NCI-H1930 (cell line): Measurements from ENCODE around the gene PLEKHA8.
A peak's percentile ranks its signal among the peaks of the same experiment; 100 is the strongest.
"Not testable (repeated sequence)": the region's sequence is repeated elsewhere in the genome, so short reads cannot be mapped to it uniquely, and the experiment has no call there.

ENCODE experiments used
- DNase-seq, 2 experiments: peaks; one replicate each; lab custom pipeline; 2025; lab: John Stamatoyannopoulos, UW

The PLEKHA8 gene

DNA sequence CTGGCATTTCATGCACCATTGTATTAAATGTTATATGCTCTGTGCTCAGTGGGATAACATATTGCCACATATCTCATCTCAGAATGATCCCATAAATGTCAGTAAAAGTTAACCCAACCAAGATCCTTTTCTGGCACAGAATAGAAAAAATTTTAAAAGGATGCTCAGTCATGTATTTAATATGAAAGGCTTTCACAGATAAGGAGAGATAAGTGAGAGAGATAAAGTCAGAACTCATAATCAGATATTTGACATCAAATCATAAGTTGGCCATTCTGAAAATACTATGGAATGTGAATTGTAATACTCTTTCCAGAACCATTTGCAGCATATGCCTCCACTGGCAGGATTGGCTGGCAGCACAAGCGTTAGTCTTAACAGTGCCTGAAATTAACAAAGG lies 38.5 kb downstream of the PLEKHA8 start:
- no peak for DNase-seq

DNA sequence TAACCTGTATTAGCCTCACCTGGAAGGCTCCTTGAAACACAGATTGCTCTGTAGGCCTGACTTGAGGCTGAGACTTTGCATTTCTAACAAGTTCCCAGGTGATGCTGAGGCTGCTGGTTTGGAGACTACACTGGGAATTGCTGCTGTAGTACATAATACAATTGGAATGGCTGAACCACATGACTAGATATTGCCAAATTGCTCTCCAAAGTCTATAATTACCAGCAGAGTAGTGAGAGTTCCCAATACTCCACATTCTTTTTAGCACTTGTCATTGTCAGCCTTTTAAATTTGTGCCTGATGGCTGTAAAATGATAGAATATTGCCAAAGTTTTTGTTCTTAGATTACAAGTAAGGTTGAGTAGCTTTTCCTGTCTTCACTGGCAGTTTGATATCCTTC lies 39.9 kb downstream of the PLEKHA8 start:
- DNase-seq, result no peak

DNA sequence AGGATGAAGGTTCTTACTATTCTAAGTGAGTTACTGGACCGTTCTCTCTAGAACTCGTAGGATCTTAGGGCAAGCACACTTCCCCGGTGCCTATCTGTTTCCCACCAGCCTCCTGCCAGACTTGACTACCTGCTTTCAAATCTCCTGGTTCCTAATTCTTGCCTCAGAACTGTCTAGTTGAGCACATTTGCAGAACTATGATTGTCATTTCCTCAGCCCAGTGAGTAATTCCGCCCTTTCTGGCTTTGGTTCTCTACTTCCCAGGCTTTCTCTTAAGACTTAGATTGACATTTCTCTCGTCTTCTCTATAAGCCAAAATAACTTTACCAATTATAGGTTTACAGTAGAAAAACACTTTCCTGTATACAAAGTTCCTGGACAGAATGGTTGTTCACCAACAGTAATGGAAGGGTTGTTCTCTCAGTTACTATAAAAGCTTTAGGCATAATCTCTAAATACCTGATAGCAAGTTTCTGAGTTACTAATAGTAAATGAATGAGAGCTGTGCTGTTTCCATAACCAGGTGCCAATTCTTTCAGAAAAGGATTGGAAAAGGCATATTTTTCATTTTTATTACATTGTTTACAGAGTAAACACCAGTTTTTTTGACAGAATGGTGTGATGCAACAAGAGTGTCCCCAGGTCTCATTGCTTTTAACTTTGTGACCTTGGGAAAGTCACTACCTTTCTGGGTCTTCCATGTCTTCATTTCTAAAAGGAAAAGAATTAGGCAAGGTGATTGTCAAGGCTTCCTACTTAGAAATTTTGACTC lies 41.1 kb downstream of the PLEKHA8 start:
- DNase-seq, result no peak

DNA sequence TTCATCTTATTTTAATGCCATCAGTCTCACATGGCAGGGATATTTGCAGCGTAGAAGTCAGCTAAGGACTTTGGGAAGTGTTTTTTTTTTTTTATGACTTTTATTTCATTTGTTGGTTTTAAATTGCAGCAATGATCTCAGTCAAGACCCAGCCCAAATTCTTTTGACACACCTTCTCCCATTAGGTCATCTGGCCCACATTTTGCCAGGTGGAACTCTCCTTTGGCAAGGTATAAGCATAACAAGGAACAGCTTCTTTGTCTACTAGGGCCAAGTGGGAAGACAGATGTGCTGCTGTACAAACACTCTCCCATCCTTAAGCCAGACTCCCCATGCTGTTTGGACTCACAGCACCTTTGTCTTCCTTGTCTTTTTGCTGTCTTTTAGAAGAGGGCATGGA lies 41.8 kb downstream of the PLEKHA8 start:
- DNase-seq, result no peak

DNA sequence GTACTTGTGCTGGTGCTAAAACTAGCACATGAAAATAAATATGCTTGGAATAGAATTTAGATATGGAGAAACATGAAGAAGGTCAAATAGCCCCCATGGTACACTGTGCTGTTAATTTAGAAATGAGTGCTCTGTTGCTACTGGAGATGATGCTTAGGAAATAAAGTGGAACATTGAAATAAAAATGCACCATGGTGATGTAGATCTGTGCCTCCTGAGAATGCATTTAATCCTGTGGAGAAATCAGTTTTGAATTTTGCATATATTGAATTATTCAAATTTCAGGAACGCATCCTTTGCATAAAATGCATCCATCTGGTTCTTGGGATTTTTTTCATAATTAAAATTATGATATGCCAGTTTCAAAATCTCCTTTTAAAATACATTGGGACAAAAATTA lies 44.5 kb downstream of the PLEKHA8 start:
- no peak for DNase-seq

DNA sequence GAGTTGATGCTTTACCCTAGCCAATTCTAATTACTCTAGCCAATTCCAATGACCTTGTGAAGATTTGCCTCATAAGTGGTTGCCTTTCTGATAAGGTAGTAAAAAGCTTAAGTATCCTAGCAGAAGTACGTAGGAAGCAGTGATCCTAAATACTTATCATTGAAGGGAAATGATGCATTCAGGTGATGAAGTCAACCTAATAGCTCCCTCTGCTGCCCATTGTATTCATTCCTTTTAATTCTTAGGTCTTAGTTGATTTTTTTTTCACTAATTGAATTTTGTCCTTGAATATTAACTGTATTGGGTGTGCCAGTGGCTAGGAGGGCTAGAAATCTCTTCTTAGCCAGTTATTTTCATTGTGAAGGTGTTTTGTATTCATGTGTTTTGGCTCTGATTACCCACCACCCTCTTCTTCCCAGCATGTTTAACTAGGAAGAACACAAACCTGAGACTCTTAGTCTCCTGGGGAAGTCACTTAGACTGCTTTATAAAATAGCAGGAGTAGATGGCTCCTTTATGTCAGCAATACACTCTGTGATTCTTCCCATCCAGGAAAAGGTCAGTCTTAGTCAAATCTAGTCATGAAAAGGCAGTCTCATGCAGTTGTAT lies 46.3 kb downstream of the PLEKHA8 start:
- DNase-seq, result peak in 1 of 2 experiments; percentile 19

DNA sequence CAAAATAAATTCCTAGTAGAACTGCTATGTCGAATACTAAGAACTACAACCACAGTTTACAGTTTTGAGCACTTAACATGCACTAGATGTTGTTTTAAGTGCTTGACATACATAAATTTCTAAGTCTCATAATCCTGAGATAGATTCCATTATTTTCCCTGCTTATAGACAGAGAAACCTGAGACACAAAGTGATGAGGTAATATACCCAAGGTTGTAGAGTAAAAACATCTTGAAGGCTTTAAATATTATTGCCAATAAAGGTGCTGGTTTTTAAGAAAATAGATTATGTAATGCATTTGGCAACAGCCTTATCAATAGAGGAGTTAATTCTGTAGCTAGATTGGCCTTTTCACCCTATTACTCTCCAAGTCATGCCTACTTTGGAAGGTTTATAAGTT lies 48.2 kb downstream of the PLEKHA8 start:
- DNase-seq, result no peak

DNA sequence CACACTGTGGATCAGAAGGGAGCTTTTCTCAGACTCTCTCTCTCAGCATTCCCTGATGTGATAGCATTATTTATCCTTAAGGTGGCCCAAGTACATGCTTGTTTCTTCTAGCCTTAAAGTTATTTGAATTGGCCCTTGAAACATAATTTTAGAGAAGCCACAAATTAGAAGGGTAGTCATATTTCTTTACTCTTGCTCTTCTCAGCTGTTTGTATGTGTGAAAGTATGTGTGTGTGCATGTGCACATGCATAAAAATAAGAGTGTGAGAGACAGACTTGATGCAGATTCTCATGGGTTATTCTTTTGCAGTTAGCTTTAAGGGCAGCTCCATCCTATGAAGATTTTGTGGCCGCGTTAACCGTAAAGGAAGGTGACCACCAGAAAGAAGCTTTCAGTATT lies 50.1 kb downstream of the PLEKHA8 start:
- DNase-seq, result no peak

DNA sequence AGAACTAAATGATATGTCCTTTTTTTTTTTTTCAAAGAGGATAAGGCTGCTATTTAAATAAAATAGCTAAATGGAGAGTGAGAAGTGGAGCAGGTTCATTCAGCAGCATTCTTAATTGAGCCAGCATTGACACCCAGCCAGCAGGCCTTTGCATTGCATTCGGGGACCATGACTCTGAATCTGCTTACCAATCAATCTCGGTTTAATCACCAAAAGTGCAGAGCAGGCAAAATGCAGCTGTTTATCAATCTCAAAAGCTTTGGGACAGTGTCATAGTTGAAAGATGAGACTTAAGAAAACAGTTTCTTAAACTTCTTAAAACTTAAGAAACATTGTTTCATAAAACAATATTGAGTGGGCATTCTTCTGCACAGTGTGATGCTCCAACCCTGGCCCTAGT lies 51.7 kb downstream of the PLEKHA8 start:
- no peak for DNase-seq

DNA sequence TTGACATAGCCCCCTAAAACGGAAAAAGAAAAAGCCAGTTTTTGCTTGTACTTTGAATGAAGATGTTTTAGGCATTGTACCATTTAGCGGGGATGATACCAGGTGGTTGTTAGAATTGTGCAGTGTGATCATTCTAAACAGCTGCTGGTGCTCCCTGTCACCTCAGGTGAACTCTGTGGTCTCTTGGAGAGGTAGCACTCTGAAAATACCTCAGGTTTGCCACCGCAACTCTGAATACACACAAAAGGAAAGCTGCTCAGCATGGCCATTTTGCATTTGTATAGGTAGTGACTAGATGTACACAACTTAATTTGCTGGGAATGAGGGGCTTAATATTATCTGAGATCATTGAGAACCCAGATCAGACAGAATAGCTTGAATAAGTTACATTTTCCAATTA lies 52.6 kb downstream of the PLEKHA8 start:
- no peak for DNase-seq

DNA sequence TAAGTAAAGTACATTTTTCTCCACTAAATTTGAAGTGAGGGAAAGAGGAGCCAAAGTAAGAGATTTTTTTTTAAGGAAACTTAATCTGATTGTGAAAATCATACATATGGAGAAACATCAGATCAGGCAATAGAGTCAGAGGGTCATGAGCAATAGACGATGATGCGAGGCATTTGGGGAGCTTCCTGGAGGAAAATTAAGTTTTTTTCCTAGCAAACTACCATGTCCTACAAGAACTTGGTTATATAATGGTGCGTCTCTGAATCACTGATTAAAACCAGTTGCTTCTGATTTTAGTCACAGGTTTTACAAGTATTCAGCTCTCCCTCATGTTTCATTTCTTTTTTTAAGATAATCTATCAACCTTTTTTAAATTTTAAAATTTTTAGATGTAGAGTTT lies 54.5 kb downstream of the PLEKHA8 start:
- no peak for DNase-seq

DNA sequence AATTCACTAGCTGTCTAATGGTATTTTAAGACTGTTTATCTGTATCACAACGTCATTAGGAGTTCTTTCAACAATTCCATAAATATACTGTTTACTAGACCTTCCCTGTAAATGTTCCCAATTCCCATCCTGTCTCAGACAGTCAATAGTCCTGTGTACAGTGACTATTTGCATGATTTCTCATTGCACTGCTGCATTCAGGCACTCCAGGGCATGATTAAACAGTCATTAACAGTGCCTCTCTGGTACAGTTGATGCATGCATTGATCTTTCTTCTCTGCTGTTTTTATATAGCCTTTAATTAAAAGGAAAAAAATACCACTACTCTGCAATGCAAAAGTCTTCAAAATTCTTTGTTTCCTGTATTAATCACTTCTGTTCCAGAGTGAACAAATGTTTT lies 55.1 kb downstream of the PLEKHA8 start:
- DNase-seq, result peak; percentile 14 to 46

DNA sequence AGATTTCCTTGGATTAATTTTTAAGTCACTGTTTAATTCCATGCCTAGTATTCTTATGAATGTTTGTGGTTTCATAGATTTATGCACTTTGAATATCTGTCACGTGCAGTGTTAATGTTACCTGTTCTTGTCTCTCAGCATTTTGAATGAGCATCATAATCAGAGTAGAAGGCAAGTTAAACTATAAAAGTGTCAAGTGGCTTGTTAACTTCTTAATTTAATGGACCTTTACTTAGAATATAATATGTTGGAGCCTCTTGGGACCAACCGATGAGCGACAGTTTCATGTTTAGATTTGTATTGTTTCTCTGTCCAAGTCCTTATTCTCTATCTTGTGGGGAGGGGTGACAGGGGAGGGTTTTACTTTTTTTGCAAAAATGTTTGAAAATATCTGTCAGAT lies 56.0 kb downstream of the PLEKHA8 start:
- DNase-seq, result no peak

DNA sequence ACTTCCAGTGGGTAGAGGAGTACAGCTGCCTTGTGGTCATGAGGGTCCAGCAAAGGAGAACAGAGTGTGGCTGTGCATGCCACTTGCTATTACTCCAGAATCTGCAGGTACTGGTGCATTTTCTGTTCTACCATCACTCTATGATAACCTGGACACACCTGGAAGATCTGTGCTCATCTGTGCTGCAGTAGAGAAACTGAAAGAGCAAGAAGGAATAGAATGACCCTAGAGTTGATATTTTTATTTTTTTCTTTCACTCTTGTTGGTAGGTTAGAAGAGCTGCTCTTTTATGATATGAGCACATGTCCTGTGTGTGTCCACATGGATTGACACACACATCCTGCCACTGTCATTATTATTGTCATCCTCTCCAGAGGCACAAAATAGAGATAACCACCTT lies 58.3 kb downstream of the PLEKHA8 start:
- DNase-seq, result no peak

DNA sequence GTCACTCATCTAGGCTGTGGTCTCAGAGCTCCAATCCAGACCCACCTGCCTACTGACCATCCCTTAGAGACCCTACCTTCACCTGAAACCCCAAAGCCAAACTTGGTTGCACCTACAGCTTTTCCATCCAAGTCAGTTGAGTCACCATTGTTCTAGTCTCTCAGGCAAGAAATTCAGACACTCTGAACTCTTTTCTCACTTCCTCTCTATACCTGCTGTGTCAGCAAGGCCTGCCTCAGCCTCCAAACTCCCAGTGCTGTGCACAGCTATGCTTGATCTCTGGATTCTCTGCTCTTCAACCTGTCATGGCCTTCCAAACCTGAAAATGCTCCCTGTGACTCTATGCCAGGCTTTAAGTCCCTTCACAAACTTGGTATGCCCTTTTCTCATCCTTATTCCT lies 59.2 kb downstream of the PLEKHA8 start:
- DNase-seq, result no peak

DNA sequence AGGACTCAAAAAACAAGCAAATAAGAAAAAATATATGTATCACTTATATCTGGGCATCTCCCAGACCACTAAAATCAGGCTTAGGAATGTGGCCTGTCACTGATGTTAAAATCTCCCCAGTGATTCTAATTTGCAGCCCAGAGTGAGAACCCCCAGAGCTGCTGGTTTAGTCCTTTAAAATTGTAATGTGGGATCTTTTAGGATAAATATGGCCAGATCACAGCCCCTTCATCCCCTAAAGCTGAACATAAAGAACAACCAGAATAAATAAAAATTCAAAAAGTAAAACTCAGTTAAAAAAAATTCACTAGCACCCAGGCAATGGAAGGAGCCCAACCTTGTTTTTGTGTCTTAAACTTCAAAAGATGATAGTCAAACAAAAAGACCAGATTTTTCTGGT lies 60.1 kb downstream of the PLEKHA8 start:
- no peak for DNase-seq

DNA sequence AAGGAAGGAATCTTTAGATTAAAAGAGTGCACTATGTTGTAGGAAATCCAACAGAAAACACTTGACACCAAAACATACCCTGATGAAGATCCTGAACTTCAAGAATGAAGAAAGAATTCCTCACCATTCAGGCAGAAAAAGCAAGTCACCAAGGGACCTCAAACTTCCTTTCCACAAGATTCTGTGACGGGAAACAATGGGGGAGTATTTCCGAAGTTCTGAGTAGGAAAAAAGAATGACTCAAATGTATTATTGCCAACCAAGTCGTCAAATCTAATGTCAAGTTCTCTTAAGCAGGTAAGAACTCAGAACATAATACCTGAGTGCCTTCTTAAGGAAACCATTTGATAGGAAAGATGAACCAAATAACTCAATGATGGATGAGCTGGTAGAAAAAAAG lies 61.9 kb downstream of the PLEKHA8 start:
- no peak for DNase-seq

DNA sequence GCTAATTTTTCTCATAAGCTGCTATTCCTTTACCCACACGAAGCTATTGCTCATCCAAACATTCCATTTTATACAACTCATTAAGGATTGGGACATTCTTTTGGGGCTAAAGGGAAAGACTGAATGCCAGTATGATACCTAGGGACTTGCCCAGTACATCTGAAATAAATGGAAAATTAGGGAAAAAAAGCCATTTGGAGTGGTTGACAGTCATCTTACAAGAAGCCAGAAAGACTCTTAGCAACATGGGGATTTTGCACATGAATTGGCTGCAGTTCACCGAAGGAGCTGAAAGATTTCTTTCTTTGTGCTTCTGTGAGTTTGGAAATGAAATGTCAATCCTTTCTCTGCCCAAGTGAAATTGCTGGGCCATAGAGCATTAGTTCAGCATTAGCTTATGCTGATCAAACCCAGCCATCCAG lies 63.3 kb downstream of the PLEKHA8 start:
- no peak for DNase-seq

DNA sequence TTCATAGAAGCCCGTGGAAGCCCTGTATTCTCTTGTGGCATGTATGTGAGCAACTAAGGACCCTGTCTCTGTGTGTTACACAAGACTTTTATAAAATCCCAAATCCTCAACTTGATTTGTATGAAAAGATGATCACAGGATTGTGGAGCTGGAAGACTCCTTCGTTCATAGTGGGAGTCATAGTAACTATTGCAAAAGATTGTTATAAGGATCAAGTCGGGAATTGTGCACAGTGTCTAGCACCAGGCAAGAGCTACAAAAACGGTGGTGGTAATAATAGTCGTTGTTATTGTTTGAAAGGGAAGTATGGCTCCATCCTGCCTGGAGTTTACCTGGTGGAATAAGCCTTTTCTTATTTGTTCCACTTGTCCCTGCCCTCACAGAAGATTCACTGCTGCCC lies 63.8 kb downstream of the PLEKHA8 start:
- DNase-seq, result no peak

DNA sequence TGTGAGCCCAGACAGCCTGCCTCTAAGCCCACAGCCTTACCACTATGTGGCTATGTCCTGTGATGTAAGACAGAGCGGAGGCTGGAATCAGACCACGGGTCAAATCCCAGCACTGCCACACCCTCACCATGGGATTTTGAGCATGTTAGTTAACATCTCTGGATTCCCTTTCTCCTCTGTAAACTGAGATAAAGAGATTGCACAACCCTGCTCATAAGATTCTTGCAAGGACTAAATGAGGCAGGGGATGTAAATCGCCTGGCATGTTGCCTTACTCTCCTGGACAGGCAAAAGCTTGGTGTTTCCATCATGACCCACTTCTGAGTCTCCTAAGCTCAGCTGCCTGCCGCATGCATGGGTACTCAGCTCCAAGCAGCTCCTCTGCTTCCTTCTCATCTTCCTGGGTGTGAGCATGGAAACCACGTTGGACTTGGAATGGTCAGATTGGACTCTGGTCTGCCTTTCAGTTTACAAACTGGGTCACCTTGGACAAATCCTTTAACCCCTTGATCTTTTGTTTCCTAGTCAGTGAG lies 65.3 kb downstream of the PLEKHA8 start:
- DNase-seq, result no peak

DNA sequence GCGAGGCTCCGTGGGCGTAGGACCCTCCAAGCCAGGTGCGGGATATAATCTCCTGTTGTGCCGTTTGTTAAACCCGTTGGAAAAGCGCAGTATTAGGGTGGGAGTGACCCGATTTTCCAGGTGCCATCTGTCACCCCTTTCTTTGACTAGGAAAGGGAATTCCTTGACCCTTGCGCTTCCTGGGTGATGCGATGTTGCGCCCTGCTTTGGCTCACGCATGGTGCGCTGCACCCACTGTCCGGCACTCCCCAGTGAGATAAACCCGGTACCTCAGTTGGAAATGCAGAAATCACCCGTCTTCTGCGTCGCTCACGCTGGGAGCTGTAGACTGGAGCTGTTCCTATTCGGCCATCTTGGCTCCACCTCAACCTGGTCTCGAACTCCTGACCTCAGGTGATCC lies 70.4 kb downstream of the PLEKHA8 start:
- not testable (repeated sequence) for DNase-seq

DNA sequence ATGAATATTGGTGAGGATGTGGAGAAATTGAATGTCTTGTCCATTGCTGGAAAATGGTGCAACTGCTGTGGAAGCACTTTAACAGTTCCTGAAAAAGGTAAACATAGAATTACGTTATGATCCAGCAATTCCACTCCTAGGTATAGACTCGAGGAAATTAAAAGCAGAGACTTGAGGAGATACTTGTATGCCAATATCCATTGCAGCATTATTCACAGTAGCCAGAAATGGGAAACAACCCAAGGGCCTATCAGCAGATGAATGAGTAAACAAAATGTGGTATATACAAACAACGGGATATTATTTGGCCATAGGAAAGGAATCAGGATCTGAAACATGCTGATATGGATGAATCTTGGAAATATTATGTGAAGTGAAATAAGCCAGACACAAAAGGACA lies 74.1 kb downstream of the PLEKHA8 start:
- no peak for DNase-seq

DNA sequence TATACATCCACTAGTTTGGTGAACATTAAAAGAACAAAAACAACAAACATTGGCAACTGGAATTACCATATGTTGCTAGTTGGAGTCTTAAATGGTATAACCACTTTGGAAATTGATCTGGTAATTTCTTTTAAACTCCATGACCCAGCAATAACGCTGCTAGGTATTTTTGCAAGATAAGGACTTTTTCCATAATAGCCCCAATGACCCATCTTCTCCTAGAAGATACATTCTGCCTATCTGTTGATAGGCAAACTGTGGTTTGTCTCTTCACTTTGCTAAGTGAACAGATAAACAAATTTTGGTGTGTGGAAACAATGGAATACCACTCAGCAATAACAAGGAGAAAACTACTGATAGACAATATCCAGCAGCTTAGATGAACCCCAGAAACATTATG lies 75.9 kb downstream of the PLEKHA8 start:
- DNase-seq, result no peak
